DND-41 (cell line): ENCODE data around the gene SDSL.

Source experiments
- CTCF ChIP-seq: IDR thresholded peaks from 2 replicates; pipeline ENCODE4 v1.5.1; 2012; ENCODE audit warnings: borderline replicate concordance, low read length, moderate library complexity, mild to moderate bottlenecking; ENCODE audit not compliant: poor library complexity, severe bottlenecking; ENCODE audit errors: extremely low read depth
- EZH2 ChIP-seq: IDR thresholded peaks from 3 replicates; pipeline ENCODE4 v1.6.1; 2012; ENCODE audit warnings: borderline replicate concordance, low read depth, mild to moderate bottlenecking, moderate library complexity, low read length, inconsistent platforms; ENCODE audit not compliant: severe bottlenecking

GRCh38 chr12:113479216-113479589, 57.0 kb downstream of the SDSL start:
- TF ChIP-seq CTCF, result no peak
- no peak for TF ChIP-seq EZH2
